Measurements from ENCODE around the gene TTC7B.
"Not testable (repeated sequence)": the region's sequence is repeated elsewhere in the genome, so short reads cannot be mapped to it uniquely, and the experiment has no call there.

Gene TTC7B, protein sequence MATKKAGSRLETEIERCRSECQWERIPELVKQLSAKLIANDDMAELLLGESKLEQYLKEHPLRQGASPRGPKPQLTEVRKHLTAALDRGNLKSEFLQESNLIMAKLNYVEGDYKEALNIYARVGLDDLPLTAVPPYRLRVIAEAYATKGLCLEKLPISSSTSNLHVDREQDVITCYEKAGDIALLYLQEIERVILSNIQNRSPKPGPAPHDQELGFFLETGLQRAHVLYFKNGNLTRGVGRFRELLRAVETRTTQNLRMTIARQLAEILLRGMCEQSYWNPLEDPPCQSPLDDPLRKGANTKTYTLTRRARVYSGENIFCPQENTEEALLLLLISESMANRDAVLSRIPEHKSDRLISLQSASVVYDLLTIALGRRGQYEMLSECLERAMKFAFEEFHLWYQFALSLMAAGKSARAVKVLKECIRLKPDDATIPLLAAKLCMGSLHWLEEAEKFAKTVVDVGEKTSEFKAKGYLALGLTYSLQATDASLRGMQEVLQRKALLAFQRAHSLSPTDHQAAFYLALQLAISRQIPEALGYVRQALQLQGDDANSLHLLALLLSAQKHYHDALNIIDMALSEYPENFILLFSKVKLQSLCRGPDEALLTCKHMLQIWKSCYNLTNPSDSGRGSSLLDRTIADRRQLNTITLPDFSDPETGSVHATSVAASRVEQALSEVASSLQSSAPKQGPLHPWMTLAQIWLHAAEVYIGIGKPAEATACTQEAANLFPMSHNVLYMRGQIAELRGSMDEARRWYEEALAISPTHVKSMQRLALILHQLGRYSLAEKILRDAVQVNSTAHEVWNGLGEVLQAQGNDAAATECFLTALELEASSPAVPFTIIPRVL

DNA sequence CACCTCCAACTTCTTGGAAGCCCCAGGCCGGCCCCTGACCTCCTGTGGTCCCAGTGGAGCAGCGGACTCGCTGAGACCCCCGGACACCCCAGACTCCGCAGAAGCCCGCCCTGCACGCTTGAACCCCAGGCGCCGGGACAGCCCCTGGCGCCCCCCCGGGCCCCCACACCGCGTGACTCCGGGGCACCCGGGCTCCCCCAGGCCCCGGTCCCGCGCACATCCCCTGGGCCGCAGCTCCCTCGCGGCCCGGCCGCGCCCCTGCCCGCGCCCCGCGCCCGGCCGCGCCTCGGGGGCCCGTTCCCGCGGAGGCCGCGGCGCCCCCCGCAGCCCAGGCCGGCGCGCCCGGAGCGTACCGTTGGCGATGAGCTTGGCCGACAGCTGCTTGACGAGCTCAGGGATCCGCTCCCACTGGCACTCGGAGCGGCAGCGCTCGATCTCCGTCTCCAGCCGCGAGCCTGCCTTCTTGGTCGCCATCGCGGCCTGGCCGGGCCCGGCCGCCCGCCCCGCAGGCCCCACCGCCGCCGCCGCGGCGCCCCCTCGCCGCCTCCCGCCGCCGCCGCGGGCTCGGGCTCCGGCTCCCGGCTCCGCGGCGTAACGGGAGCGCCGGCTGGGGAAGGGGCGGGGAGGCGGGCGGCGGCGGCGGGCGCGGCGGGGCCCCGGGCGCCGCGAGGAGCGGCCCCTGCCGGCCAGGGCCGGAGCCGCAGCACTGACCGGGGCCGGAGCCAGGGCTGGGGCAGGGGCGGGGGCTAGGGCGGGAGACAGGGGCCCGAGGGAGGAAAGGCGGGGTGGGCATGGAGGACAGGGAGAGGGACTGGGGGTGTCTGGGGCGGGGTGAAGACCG lies at the start of gene TTC7B:
TTC7B (minus strand) TSS at position 609 of the 841 bp plus-strand sequence; CDS start at position 474, 135 bp downstream.
- TF ChIP-seq, protein P1, sequence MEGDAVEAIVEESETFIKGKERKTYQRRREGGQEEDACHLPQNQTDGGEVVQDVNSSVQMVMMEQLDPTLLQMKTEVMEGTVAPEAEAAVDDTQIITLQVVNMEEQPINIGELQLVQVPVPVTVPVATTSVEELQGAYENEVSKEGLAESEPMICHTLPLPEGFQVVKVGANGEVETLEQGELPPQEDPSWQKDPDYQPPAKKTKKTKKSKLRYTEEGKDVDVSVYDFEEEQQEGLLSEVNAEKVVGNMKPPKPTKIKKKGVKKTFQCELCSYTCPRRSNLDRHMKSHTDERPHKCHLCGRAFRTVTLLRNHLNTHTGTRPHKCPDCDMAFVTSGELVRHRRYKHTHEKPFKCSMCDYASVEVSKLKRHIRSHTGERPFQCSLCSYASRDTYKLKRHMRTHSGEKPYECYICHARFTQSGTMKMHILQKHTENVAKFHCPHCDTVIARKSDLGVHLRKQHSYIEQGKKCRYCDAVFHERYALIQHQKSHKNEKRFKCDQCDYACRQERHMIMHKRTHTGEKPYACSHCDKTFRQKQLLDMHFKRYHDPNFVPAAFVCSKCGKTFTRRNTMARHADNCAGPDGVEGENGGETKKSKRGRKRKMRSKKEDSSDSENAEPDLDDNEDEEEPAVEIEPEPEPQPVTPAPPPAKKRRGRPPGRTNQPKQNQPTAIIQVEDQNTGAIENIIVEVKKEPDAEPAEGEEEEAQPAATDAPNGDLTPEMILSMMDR (IDR thresholded peaks at IDR 0.05; ENCODE audit: unreplicated experiment in 3 of 3): no peak
- peaks cover 2% of the 10 kb centered on the region for H3K9me3 Mint-ChIP-seq
- peaks cover 29% of the 10 kb centered on the region for H3K4me1 Mint-ChIP-seq
- peak within 1 kb of the TSS; percentile 89 to 92 (median 90) for H3K4me3 Mint-ChIP-seq
- H3K27me3 Mint-ChIP-seq (ENCODE audit: low read depth): no peaks in the 10 kb centered on the region
- no peaks in the 10 kb centered on the region for H3K36me3 Mint-ChIP-seq (ENCODE audit: low read depth)
- peak within 1 kb of the TSS; percentile 13 to 57 (median 45) for H3K27ac Mint-ChIP-seq

DNA sequence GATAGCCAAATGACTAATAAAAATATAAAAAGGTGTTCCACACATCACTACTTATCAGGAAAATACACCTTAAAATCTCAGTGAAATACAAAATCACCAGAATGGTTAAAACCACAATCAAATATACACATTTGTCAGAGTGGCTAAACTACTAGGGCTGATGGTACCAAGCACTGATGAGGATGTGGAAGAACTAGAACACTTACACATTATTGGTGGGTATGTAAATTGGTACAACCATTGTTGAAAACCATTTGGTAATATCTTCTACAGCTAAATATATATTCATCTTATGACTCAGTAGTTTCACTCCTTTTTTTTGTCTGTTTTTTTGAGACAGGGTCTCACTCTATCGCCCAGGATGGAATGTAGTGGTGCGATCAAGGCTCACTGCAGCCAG lies 48.5 kb upstream of the TTC7B start:
- Mint-ChIP-seq H3K27me3 (ENCODE audit: low read depth) (no peaks in the 10 kb centered on the region), H3K4me1 (no peaks in the 10 kb centered on the region), H3K9me3 (no peaks in the 10 kb centered on the region), H3K27ac (no peak overlapping the region), H3K4me3 (no peak overlapping the region), H3K36me3 (ENCODE audit: low read depth) (no peaks in the 10 kb centered on the region)
- TF ChIP-seq, protein P1 (IDR thresholded peaks at IDR 0.05; ENCODE audit: unreplicated experiment in 3 of 3): no peak

DNA sequence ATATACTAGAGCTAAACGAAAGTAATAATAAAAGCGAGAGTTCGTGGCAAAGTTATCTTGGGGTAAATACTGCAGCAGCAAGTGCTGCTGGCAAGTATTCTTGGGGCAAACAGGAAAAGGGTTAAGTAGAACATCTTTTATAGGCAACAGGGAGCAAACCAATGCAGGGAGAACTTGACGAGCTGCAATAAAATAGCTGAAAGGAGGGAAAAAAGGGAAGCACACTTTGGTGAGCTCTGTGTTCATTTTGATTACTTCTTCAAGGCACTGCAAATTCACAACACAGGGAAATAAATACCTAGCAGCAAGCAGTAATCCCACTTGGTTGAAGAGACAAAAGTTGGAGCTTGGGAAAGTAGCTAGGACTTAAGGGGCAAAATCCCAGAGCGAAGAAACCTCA lies 42.3 kb upstream of the TTC7B start:
- H3K27me3 Mint-ChIP-seq (ENCODE audit: low read depth): no peaks in the 10 kb centered on the region
- no peaks in the 10 kb centered on the region for H3K9me3 Mint-ChIP-seq
- H3K4me1 Mint-ChIP-seq: no peaks in the 10 kb centered on the region
- no peaks in the 10 kb centered on the region for H3K36me3 Mint-ChIP-seq (ENCODE audit: low read depth)
- no peak overlapping the region for H3K27ac Mint-ChIP-seq
- no peak overlapping the region for H3K4me3 Mint-ChIP-seq
- TF ChIP-seq, protein P1 (IDR thresholded peaks at IDR 0.05; ENCODE audit: unreplicated experiment in 3 of 3): no peak

DNA sequence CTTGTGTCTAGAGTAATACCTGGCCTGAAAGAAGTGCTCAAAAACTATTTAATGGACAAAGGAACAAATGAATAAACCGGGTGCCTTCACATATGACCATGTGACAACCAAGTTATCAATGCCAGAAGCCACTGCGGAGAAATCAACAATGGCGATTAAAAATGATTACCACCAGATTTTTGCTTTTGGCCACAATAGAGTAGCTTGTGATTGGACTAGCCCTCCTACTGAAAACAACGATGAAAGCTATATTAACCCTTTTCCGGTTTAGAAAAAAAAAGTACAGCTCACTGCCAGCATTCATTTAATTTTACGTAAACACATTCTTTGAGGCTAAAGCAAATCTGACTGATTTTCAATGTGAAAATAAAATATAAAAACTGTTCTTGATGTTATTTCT lies 41.6 kb upstream of the TTC7B start:
- TF ChIP-seq, protein P1 (IDR thresholded peaks at IDR 0.05; ENCODE audit: unreplicated experiment in 3 of 3): no peak
- no peaks in the 10 kb centered on the region for H3K27me3 Mint-ChIP-seq (ENCODE audit: low read depth)
- no peaks in the 10 kb centered on the region for H3K36me3 Mint-ChIP-seq (ENCODE audit: low read depth)
- no peak overlapping the region for H3K4me3 Mint-ChIP-seq
- H3K27ac Mint-ChIP-seq: no peak overlapping the region
- no peaks in the 10 kb centered on the region for H3K9me3 Mint-ChIP-seq
- no peaks in the 10 kb centered on the region for H3K4me1 Mint-ChIP-seq

DNA sequence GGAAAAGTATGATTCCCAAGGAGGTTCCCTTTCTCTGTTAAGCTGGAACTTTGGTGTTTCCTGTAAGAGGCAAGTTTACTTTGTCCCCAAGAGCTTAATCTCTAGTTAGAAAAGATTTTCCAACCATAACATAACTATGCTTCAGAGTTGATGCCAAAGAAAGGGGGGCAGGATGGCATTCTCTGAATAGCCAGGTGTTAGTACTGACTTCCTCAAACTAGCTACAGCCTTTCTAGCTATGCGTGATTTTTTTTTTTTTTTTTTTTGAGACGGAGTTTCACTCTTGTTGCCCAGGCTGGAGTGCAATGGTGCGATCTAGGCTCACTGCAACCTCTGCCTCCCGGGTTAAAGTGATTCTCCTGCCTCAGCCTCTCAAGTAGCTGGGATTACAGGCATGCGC lies 39.9 kb upstream of the TTC7B start:
- not testable (repeated sequence) for H3K36me3 Mint-ChIP-seq (ENCODE audit: low read depth); H3K4me3 Mint-ChIP-seq; H3K4me1 Mint-ChIP-seq; H3K9me3 Mint-ChIP-seq; H3K27ac Mint-ChIP-seq; H3K27me3 Mint-ChIP-seq (ENCODE audit: low read depth)

DNA sequence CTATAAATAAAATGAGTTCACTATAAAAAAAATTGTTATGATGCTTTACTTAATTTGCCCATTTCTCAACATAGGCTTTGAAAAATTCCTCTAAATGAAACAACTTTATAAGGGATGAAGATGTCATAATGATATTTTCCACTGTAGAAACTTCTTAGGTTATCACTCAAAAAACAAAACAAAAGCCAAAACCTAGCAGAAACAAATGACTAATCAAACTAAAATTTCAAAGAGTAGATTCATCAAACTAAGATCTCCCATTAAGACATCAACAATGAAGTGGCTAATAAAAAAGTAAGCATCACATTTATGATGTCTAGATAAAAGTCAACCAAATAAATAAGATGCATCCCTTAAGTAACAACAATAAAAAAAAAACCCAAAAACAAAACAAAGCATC lies 36.9 kb upstream of the TTC7B start:
- Mint-ChIP-seq H3K27ac (no peak overlapping the region), H3K27me3 (ENCODE audit: low read depth) (no peaks in the 10 kb centered on the region), H3K4me3 (no peak overlapping the region), H3K9me3 (no peaks in the 10 kb centered on the region), H3K36me3 (ENCODE audit: low read depth) (no peaks in the 10 kb centered on the region), H3K4me1 (no peaks in the 10 kb centered on the region)
- TF ChIP-seq, protein P1 (IDR thresholded peaks at IDR 0.05; ENCODE audit: unreplicated experiment in 3 of 3): no peak

Measured in nephron (organoid).